Loucy (cell line): ENCODE measurements around the gene PACSIN3.

Experiments
- EZH2phosphoT487 ChIP-seq: fragments of 200-600 bp; IDR thresholded peaks from 2 replicates; pipeline ENCODE4 v1.6.1; 2018; ENCODE audit warnings: antibody characterized with exemption, mild to moderate bottlenecking, moderate library complexity, borderline replicate concordance
- TF ChIP-seq, protein P1 (sequence below): fragments of 200-600 bp; sonication (generic); conservative IDR thresholded peaks from 2 replicates; pipeline ENCODE4 v1.5.1; 2014; ENCODE audit warnings: mild to moderate bottlenecking, antibody characterized with exemption, low read length

DNA sequence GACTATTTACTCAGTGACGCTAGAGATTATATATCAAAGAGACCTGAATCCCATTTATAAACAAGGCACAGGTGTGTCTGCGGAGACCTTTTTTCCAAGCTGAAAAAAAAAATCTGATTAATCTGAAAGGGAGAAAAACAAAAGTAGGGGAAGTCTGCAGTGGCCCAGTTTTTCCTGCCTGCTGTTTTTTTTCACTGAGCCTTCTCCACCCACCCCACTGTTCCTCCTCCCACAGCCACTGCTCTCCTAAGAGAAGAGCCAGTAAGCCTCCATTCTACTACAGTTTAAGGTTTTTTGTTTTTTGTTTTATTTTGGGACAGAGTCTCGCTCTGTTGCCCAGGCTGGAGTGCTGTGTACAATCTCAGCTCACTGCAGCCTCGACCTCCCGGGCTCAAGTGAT is 28.0 kb downstream of the PACSIN3 start:
- TF ChIP-seq, protein P1, sequence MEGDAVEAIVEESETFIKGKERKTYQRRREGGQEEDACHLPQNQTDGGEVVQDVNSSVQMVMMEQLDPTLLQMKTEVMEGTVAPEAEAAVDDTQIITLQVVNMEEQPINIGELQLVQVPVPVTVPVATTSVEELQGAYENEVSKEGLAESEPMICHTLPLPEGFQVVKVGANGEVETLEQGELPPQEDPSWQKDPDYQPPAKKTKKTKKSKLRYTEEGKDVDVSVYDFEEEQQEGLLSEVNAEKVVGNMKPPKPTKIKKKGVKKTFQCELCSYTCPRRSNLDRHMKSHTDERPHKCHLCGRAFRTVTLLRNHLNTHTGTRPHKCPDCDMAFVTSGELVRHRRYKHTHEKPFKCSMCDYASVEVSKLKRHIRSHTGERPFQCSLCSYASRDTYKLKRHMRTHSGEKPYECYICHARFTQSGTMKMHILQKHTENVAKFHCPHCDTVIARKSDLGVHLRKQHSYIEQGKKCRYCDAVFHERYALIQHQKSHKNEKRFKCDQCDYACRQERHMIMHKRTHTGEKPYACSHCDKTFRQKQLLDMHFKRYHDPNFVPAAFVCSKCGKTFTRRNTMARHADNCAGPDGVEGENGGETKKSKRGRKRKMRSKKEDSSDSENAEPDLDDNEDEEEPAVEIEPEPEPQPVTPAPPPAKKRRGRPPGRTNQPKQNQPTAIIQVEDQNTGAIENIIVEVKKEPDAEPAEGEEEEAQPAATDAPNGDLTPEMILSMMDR = no peak
- no peak for TF ChIP-seq EZH2phosphoT487
